SK-N-MC (cell line): Measurements from ENCODE around the gene HDAC4.

Source experiments
- DNase-seq: peaks from one replicate; pipeline ENCODE4 v3.0.0-alpha.2; 2011; ENCODE audit warnings: low read depth, low spot score
- H3K27ac ChIP-seq: fragments of 200-600 bp; sonication (generic); 2 replicates; pipeline ENCODE4 v1.5.1; 2016; ENCODE audit warnings: mixed run types
- H3K36me3 ChIP-seq: fragments of 200-600 bp; sonication (generic); 2 replicates; pipeline ENCODE4 v1.6.1; 2017; ENCODE audit warnings: antibody characterized with exemption, low read length, mixed read lengths; ENCODE audit not compliant: insufficient read depth
- H3K4me3 ChIP-seq: fragments of 200-600 bp; sonication (generic); 2 replicates; pipeline ENCODE4 v1.5.1; 2016
- H3K9ac ChIP-seq: fragments of 200-600 bp; sonication (generic); 2 replicates; pipeline ENCODE4 v1.8.0; 2017; ENCODE audit warnings: mixed run types, mixed read lengths; ENCODE audit not compliant: insufficient read length
- H3K9me3 ChIP-seq: fragments of 200-600 bp; sonication (generic); 2 replicates; pipeline ENCODE4 v1.6.1; 2017; ENCODE audit warnings: low read depth, mild to moderate bottlenecking, antibody characterized with exemption, low read length, moderate library complexity, mixed read lengths
- EZH2 ChIP-seq: fragments of 200-600 bp; sonication (generic); IDR thresholded peaks from one replicate; pipeline ENCODE4 v1.6.1; 2017; ENCODE audit warnings: antibody characterized with exemption
- FOXP2 ChIP-seq: optimal IDR thresholded peaks from 2 replicates; pipeline ENCODE3; 2011; ENCODE audit warnings: mild to moderate bottlenecking, moderate library complexity; ENCODE audit not compliant: insufficient read depth; ENCODE audit errors: extremely low read length, control extremely low read depth
- POLR2AphosphoS5 ChIP-seq: IDR thresholded peaks from 2 replicates; pipeline ENCODE4 v1.6.1; 2012; ENCODE audit warnings: mild to moderate bottlenecking, low read depth, low read length, borderline replicate concordance

HDAC4 gene

DNA sequence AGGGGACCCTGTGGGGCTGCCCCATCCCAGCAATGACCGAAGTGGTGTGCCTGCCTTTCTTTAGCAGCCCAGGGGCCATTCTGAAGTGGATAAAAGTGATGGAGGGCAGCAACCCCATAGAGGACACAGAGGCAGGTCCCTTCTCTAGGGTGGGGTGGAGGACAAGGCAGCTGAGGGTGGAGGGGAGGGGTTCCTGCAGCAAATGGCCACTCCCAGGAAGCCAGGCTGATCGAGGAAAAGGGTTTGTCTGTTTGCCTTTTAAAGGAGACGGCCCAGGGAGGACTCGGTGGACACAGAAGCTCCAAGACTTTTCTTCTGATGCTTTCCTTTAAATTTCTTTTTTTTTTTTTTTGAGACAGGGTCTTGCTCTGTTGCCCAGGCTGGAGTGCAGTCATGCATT, 280.2 kb downstream of the HDAC4 start:
- no peak overlapping the region for H3K27ac ChIP-seq
- no peak for DNase-seq
- TF ChIP-seq FOXP2 (no peak), EZH2 (no peak), POLR2AphosphoS5 (no peak)
- no peak overlapping the region for H3K4me3 ChIP-seq
- no peak overlapping the region for H3K9ac ChIP-seq
- H3K9me3 ChIP-seq, result no peaks in the 10 kb centered on the region
- H3K36me3 ChIP-seq, result peaks cover 14% of the 10 kb centered on the region; the same call in 1 of the 2 replicates

- Histone ChIP-seq H3K9ac (no peak overlapping the region), H3K9me3 (no peaks in the 10 kb centered on the region), H3K36me3 (peaks cover 3% of the 10 kb centered on the region; the same call in 1 of the 2 replicates), H3K27ac (no peak overlapping the region), H3K4me3 (no peak overlapping the region)
- no peak for DNase-seq
- TF ChIP-seq EZH2 (no peak), FOXP2 (no peak), POLR2AphosphoS5 (no peak)
Observed at GRCh38 chr2:239119346-239120126, 281.3 kb downstream of the HDAC4 start.

- H3K9me3 ChIP-seq, result no peaks in the 10 kb centered on the region
- TF ChIP-seq POLR2AphosphoS5 (no peak), FOXP2 (no peak), EZH2 (no peak)
- H3K27ac ChIP-seq, result no peak overlapping the region
- no peak overlapping the region for H3K9ac ChIP-seq
- H3K36me3 ChIP-seq, result no peaks in the 10 kb centered on the region
- no peak for DNase-seq
- H3K4me3 ChIP-seq, result no peak overlapping the region
Observed at GRCh38 chr2:239118675-239119211, 282.1 kb downstream of the HDAC4 start.

GRCh38 chr2:239118264-239118663, 282.6 kb downstream of the HDAC4 start:
- DNase-seq, result no peak
- Histone ChIP-seq H3K4me3 (no peak overlapping the region), H3K27ac (no peak overlapping the region), H3K9me3 (no peaks in the 10 kb centered on the region), H3K36me3 (no peaks in the 10 kb centered on the region), H3K9ac (no peak overlapping the region)
- TF ChIP-seq FOXP2 (no peak), POLR2AphosphoS5 (no peak), EZH2 (no peak)

DNA sequence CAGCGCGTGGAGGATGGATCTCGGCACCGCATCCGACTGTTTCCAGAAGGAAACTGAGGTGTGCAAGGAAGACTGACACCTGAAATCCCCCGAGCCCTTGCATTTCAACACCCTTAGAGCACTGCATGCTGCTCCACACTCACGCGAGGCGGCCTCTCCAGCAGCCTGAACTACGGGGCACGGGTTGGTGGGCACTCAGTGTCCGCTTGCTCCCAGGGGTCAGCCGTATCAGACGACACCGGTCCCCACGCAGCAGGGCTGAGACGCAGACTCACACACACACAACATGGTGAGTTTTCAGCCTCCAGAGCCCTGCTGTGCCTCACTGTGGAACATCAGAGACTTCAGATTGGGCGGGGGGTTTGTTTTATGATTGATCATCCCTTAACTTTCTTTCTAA, 283.0 kb downstream of the HDAC4 start:
- no peaks in the 10 kb centered on the region for H3K36me3 ChIP-seq
- TF ChIP-seq FOXP2 (no peak), EZH2 (no peak), POLR2AphosphoS5 (no peak)
- no peak overlapping the region for H3K9ac ChIP-seq
- H3K9me3 ChIP-seq, result no peaks in the 10 kb centered on the region
- no peak overlapping the region for H3K27ac ChIP-seq
- no peak for DNase-seq
- H3K4me3 ChIP-seq, result no peak overlapping the region

- Histone ChIP-seq H3K27ac (no peak overlapping the region), H3K9me3 (no peaks in the 10 kb centered on the region), H3K4me3 (no peak overlapping the region), H3K9ac (no peak overlapping the region), H3K36me3 (no peaks in the 10 kb centered on the region)
- TF ChIP-seq FOXP2 (no peak), EZH2 (no peak), POLR2AphosphoS5 (no peak)
- no peak for DNase-seq
Observed at GRCh38 chr2:239116456-239117246, 284.2 kb downstream of the HDAC4 start.

- H3K4me3 ChIP-seq, result no peak overlapping the region
- TF ChIP-seq EZH2 (no peak), FOXP2 (no peak), POLR2AphosphoS5 (no peak)
- H3K9ac ChIP-seq, result no peak overlapping the region
- H3K36me3 ChIP-seq, result no peaks in the 10 kb centered on the region
- H3K27ac ChIP-seq, result no peak overlapping the region
- DNase-seq, result no peak
- no peaks in the 10 kb centered on the region for H3K9me3 ChIP-seq
Observed at GRCh38 chr2:239115616-239116015, 285.2 kb downstream of the HDAC4 start.

DNA sequence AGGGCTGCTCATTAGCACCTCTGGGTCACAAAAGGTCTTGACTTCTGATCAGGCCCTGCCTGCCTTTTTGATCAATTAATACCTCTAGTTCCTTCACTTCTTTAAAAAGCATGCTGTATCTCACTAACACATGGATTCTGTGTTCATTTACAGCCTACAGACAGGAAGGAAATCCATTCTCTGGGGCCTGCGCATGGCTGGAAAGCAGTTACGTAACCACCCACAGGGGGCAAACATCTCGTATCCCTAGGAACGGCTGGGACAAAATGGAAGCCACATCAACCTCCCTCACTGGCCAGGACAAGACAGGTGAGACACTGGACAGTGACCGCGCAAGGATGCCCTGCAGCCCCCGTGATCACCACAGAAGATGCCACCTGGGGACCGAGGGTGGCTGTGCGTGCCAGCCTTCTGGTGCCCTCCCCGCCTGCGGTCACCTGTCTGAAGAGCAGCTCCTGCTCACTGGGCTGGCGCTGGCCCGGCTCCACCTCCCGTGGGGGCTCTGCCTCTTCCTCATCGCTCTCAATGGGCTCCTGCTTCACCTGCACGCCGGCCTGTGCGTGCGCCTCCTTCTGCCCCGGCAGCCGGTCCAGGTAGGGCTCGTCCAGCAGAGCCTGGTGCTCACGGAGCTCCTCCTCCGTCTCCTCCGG, 286.1 kb downstream of the HDAC4 start:
- TF ChIP-seq FOXP2 (no peak), POLR2AphosphoS5 (no peak), EZH2 (no peak)
- H3K4me3 ChIP-seq, result peak overlapping the region; percentile 48
- no peaks in the 10 kb centered on the region for H3K36me3 ChIP-seq
- peak overlapping the region; percentile 86 for H3K27ac ChIP-seq
- no peaks in the 10 kb centered on the region for H3K9me3 ChIP-seq
- H3K9ac ChIP-seq, result no peak overlapping the region
- no peak for DNase-seq
